Gastroesophageal sphincter (tissue), 4 donors: ENCODE results near the gene ANAPC16. TPM values are rescaled to one million over a fixed set of nuclear protein-coding genes. Genes with fewer than 3 reads are reported as not detected.

Experiments
- ATAC-seq: fragments of 150-250 bp; one replicate; pipeline ENCODE4 v1.9.1; 2016; ENCODE audit warnings: mild to moderate bottlenecking, moderate library complexity
- H3K27ac ChIP-seq, 4 donors: fragments of 200-600 bp; sonication (generic) in 3 of 4; 1 replicate in 3 of 4; 2 replicates in 1 of 4; pipeline ENCODE4 v1.5.1; 2016 to 2019
- H3K27me3 ChIP-seq: fragments of 200-600 bp; sonication (generic); one replicate; pipeline ENCODE4 v1.5.1; 2019
- H3K36me3 ChIP-seq, 2 donors: fragments of 200-600 bp; sonication (generic); one replicate each; pipeline ENCODE4 v1.5.1; 2019; ENCODE audit warnings: control low read depth in 1 of 2
- H3K4me1 ChIP-seq, 3 donors: fragments of 200-600 bp; sonication (generic); 1 replicate in 2 of 3; 2 replicates in 1 of 3; pipeline ENCODE4 v1.5.1; 2016 to 2019; ENCODE audit warnings: control low read depth in 2 of 3
- H3K4me3 ChIP-seq, 2 donors: fragments of 200-600 bp; sonication (generic); one replicate each; pipeline ENCODE4 v1.5.1; 2019; ENCODE audit warnings: mild to moderate bottlenecking in 1 of 2, moderate library complexity in 1 of 2
- H3K9me3 ChIP-seq, 3 donors: fragments of 200-600 bp; sonication (generic); one replicate each; pipeline ENCODE4 v1.5.1; 2017 to 2019; ENCODE audit warnings: control low read depth in 2 of 3
- CTCF ChIP-seq, 4 experiments: fragments of 200-600 bp in 2 of 4; fragments of 450-650 bp in 2 of 4; sonication (generic) in 1 of 4; IDR thresholded peaks; one replicate each; pipeline ENCODE4 v1.5.1; 2017 to 2019; ENCODE audit warnings: antibody characterized with exemption in 4 of 4, mild to moderate bottlenecking in 2 of 4, moderate library complexity in 2 of 4
- EP300 ChIP-seq: sonication (generic); formaldehyde crosslinking; IDR thresholded peaks from one replicate; pipeline ENCODE4 v1.6.1; 2017; ENCODE audit warnings: antibody characterized with exemption, mild to moderate bottlenecking
- POLR2A ChIP-seq, 2 donors: fragments of 450-650 bp; IDR thresholded peaks; one replicate each; pipeline ENCODE4 v1.6.1; 2017; ENCODE audit warnings: antibody characterized with exemption in 2 of 2, mild to moderate bottlenecking in 2 of 2, moderate library complexity in 1 of 2
- POLR2AphosphoS5 ChIP-seq: sonication (generic); formaldehyde crosslinking; IDR thresholded peaks from one replicate; pipeline ENCODE4 v1.6.1; 2017; ENCODE audit warnings: antibody characterized with exemption
- WGBS, 2 donors: methylation state at CpG; one replicate each; pipeline ENCODE4 v1.1.5; 2018; ENCODE audit warnings: low coverage in 1 of 2; 5-methylcytosine and 5-hydroxymethylcytosine counted together
- total RNA-seq, 4 donors: library from RNA; depleted of rRNA; stranded (reverse); fragments of >200 nt; gene quantifications; one replicate each; pipeline ENCODE4 v1.1.0, GENCODE V29; 2016

The ANAPC16 gene
- total RNA-seq, 4 donors from 2014 or later = 133 to 196 (median 156) TPM

GRCh38 chr10:72226418-72227027, 10.7 kb downstream of the ANAPC16 start:
- no peak for ATAC-seq
- WGBS, 2 donors = 73 to 88% methylated on average over 2 to 6 of the region's 6 CpGs
- H3K36me3 ChIP-seq = peaks cover 0 to 44% of the 10 kb centered on the region in 2 donors
- H3K4me3 ChIP-seq = no peak overlapping the region
- no peaks in the 10 kb centered on the region for H3K9me3 ChIP-seq
- H3K27me3 ChIP-seq = no peaks in the 10 kb centered on the region
- peaks cover 20 to 88% (median 26%) of the 10 kb centered on the region in 3 donors for H3K4me1 ChIP-seq
- no peak for TF ChIP-seq CTCF (IDR thresholded peaks at IDR 0.05)
- TF ChIP-seq POLR2AphosphoS5 = no peak
- TF ChIP-seq POLR2A (IDR thresholded peaks at IDR 0.05) = no peak
- H3K27ac ChIP-seq = peak overlapping the region in 2 of 4 donors; percentile 75 to 81

GRCh38 chr10:72227826-72228225, 12.0 kb downstream of the ANAPC16 start:
- Histone ChIP-seq H3K36me3 (peaks cover 0 to 55% of the 10 kb centered on the region in 2 donors), H3K9me3 (no peaks in the 10 kb centered on the region), H3K27me3 (no peaks in the 10 kb centered on the region), H3K4me1 (peaks cover 20 to 76% (median 22%) of the 10 kb centered on the region in 3 donors), H3K4me3 (no peak overlapping the region), H3K27ac (peak overlapping the region in 3 of 4 donors; percentile 61 to 72 (median 61))
- 77 to 81% methylated on average over 3 to 6 of the region's 6 CpGs for WGBS, 2 donors
- TF ChIP-seq CTCF (IDR thresholded peaks at IDR 0.05) (no peak), POLR2AphosphoS5 (no peak), EP300 (no peak), POLR2A (IDR thresholded peaks at IDR 0.05) (no peak)
- ATAC-seq = no peak

GRCh38 chr10:72228318-72228751, 12.5 kb downstream of the ANAPC16 start:
- Histone ChIP-seq H3K4me3 (no peak overlapping the region), H3K4me1 (peaks cover 19 to 71% (median 20%) of the 10 kb centered on the region in 3 donors), H3K27me3 (no peaks in the 10 kb centered on the region), H3K9me3 (no peaks in the 10 kb centered on the region), H3K27ac (peak overlapping the region; percentile 32 to 72 (median 61)), H3K36me3 (peaks cover 0 to 60% of the 10 kb centered on the region in 2 donors)
- no peak for ATAC-seq
- 48 to 57% methylated on average over 1 to 2 of the region's 2 CpGs for WGBS, 2 donors
- no peak for TF ChIP-seq EP300
- no peak for TF ChIP-seq POLR2AphosphoS5
- no peak for TF ChIP-seq POLR2A (IDR thresholded peaks at IDR 0.05)
- TF ChIP-seq CTCF (IDR thresholded peaks at IDR 0.05) = no peak

- TF ChIP-seq CTCF (IDR thresholded peaks at IDR 0.05) = no peak
- TF ChIP-seq POLR2AphosphoS5 = peak; percentile 57
- peak; percentile 81 for ATAC-seq
- WGBS, 2 donors = 55 to 60% methylated on average over 8 of the region's 8 CpGs
- Histone ChIP-seq H3K9me3 (no peaks in the 10 kb centered on the region), H3K27me3 (no peaks in the 10 kb centered on the region), H3K36me3 (peaks cover 0 to 65% of the 10 kb centered on the region in 2 donors), H3K4me3 (no peak overlapping the region), H3K27ac (peak overlapping the region; percentile 44 to 72 (median 61)), H3K4me1 (peaks cover 9 to 58% (median 15%) of the 10 kb centered on the region in 3 donors)
These were observed 13.7 kb downstream of the ANAPC16 start for GRCh38 chr10:72229261-72230251.
